Mesenteric fat pad (tissue), 1 donor: ENCODE results near the gene GRIFIN. TPM values are rescaled to one million over a fixed set of nuclear protein-coding genes. Genes with fewer than 3 reads are reported as not detected.

Experiments used
- DNase-seq: peaks from one replicate; pipeline ENCODE4 v3.0.0-alpha.2; 2020; ENCODE audit warnings: low spot score
- total RNA-seq: library from RNA; stranded (reverse); fragmentation: NEBNext Ultra II Directional; extraction: Animal tissue kit (Norgen Biotek cat#: 25700); gene quantifications from one replicate; pipeline ENCODE4 v1.2.1, GENCODE V29; 2021
- donor health status: DM: yes; HTN: yes; CAD: no.

GRIFIN gene
- total RNA-seq, 1 donor from 2014 or later: not detected

- DNase-seq: no peak
Measured at GRCh38 chr7:2513702-2514101, 37.5 kb upstream of the GRIFIN start.

- no peak for DNase-seq
Measured at GRCh38 chr7:2512713-2513112, 36.5 kb upstream of the GRIFIN start.

GRCh38 chr7:2512179-2512661, 36.0 kb upstream of the GRIFIN start:
- no peak for DNase-seq

GRCh38 chr7:2511769-2512168, 35.6 kb upstream of the GRIFIN start:
- no peak for DNase-seq

- no peak for DNase-seq
Measured at GRCh38 chr7:2510909-2511768, 34.9 kb upstream of the GRIFIN start.

GRCh38 chr7:2510130-2510776, 34.1 kb upstream of the GRIFIN start:
- DNase-seq: no peak

- no peak for DNase-seq
Measured at GRCh38 chr7:2509298-2509906, 33.2 kb upstream of the GRIFIN start.

GRCh38 chr7:2508327-2509215, 32.4 kb upstream of the GRIFIN start:
- DNase-seq: no peak

- no peak for DNase-seq
Measured at GRCh38 chr7:2507917-2508306, 31.7 kb upstream of the GRIFIN start.

GRCh38 chr7:2507208-2507916, 31.2 kb upstream of the GRIFIN start:
- DNase-seq: no peak

GRCh38 chr7:2505401-2505800, 29.2 kb upstream of the GRIFIN start:
- DNase-seq: no peak

- DNase-seq: no peak
Measured at GRCh38 chr7:2504889-2505375, 28.7 kb upstream of the GRIFIN start.

GRCh38 chr7:2504128-2504888, 28.1 kb upstream of the GRIFIN start:
- DNase-seq: no peak

GRCh38 chr7:2503056-2503941, 27.1 kb upstream of the GRIFIN start:
- DNase-seq: no peak

- DNase-seq: no peak
Measured at GRCh38 chr7:2502647-2502966, 26.4 kb upstream of the GRIFIN start.

GRCh38 chr7:2501947-2502646, 25.9 kb upstream of the GRIFIN start:
- no peak for DNase-seq

GRCh38 chr7:2500701-2501100, 24.5 kb upstream of the GRIFIN start:
- no peak for DNase-seq
